Right atrium auricular region (tissue), 2 donors: Measurements from ENCODE around the gene TSPO. TPM values are rescaled to one million over a fixed set of nuclear protein-coding genes. Genes with fewer than 3 reads are reported as not detected.

Experiments used
- DNase-seq: peaks from one replicate; pipeline ENCODE4 v3.0.0-alpha.2; 2019; ENCODE audit warnings: low spot score
- H3K27ac ChIP-seq, 2 donors: fragments of 200-600 bp; sonication (generic); 1 replicate in 1 of 2; 2 replicates in 1 of 2; pipeline ENCODE4 v1.5.1; 2016 to 2019
- H3K27me3 ChIP-seq, 2 donors: fragments of 200-600 bp; sonication (generic); one replicate each; pipeline versions ENCODE4 v1.5.1 to v1.6.0; 2017 to 2019
- H3K36me3 ChIP-seq: fragments of 200-600 bp; sonication (generic); one replicate; pipeline ENCODE4 v1.5.1; 2016
- H3K4me1 ChIP-seq, 2 donors: fragments of 200-600 bp; sonication (generic); one replicate each; pipeline versions ENCODE4 v1.5.1 to v1.6.0; 2017 to 2019
- H3K4me3 ChIP-seq, 2 donors: fragments of 200-600 bp; sonication (generic); 1 replicate in 1 of 2; 2 replicates in 1 of 2; pipeline ENCODE4 v1.5.1; 2017 to 2019; ENCODE audit warnings: mild to moderate bottlenecking in 1 of 2, moderate library complexity in 1 of 2
- H3K9me3 ChIP-seq, 2 donors: fragments of 200-600 bp; sonication (generic); one replicate each; pipeline ENCODE4 v1.5.1; 2019
- total RNA-seq, 2 donors: library from RNA; depleted of rRNA; stranded (reverse); fragments of >200 nt; gene quantifications; one replicate each; pipeline ENCODE4 v1.1.0, GENCODE V29; 2016
- TF ChIP-seq, protein P1 (sequence below), 2 donors: fragments of 200-600 bp; sonication (generic); IDR thresholded peaks; one replicate each; pipeline ENCODE4 v1.5.1; 2019; ENCODE audit warnings: antibody characterized with exemption in 2 of 2

Gene TSPO
- total RNA-seq, 2 donors from 2014 or later, result 182 to 241 TPM

DNA sequence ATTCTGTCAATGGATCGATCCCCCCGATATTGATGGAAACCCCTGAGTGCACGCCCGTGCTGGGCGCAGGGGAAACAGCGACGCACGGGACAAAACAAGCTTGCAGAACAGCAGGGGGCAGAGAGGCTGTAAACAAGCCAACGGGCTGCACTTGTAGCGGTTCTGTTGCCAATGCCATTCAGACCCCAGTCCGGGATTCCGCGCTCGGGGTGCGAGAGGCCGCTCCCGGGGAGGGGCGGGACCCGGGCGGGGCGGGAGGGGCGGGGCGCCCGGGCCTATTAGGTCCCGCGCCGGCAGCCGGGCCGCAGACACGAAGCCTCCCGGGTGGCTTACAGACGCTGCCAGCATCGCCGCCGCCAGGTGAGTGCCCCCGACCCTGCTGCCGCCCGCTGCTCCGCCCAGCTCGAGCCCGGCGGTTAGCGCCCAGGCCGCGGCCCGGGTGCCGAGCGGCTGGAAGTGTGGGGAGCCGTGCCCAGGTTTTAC lies 40.9 kb upstream of the TSPO start, which contains the start of gene BIK:
TSS of gene BIK (plus strand) at position 307 of the 483 bp plus-strand sequence. CDS start 13,273 bp downstream, outside the sequence.
- no peak for DNase-seq
- Histone ChIP-seq H3K27me3 (no peaks in the 10 kb centered on the region), H3K4me1 (peaks cover 0 to 20% of the 10 kb centered on the region in 2 donors), H3K36me3 (no peaks in the 10 kb centered on the region), H3K9me3 (no peaks in the 10 kb centered on the region), H3K4me3 (peak within 1 kb of the TSS; percentile 36 to 55), H3K27ac (no peak within 1 kb of the TSS)
- TF ChIP-seq, protein P1, sequence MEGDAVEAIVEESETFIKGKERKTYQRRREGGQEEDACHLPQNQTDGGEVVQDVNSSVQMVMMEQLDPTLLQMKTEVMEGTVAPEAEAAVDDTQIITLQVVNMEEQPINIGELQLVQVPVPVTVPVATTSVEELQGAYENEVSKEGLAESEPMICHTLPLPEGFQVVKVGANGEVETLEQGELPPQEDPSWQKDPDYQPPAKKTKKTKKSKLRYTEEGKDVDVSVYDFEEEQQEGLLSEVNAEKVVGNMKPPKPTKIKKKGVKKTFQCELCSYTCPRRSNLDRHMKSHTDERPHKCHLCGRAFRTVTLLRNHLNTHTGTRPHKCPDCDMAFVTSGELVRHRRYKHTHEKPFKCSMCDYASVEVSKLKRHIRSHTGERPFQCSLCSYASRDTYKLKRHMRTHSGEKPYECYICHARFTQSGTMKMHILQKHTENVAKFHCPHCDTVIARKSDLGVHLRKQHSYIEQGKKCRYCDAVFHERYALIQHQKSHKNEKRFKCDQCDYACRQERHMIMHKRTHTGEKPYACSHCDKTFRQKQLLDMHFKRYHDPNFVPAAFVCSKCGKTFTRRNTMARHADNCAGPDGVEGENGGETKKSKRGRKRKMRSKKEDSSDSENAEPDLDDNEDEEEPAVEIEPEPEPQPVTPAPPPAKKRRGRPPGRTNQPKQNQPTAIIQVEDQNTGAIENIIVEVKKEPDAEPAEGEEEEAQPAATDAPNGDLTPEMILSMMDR (IDR thresholded peaks at IDR 0.05), result peak in 1 of 2 donors; percentile 38

DNA sequence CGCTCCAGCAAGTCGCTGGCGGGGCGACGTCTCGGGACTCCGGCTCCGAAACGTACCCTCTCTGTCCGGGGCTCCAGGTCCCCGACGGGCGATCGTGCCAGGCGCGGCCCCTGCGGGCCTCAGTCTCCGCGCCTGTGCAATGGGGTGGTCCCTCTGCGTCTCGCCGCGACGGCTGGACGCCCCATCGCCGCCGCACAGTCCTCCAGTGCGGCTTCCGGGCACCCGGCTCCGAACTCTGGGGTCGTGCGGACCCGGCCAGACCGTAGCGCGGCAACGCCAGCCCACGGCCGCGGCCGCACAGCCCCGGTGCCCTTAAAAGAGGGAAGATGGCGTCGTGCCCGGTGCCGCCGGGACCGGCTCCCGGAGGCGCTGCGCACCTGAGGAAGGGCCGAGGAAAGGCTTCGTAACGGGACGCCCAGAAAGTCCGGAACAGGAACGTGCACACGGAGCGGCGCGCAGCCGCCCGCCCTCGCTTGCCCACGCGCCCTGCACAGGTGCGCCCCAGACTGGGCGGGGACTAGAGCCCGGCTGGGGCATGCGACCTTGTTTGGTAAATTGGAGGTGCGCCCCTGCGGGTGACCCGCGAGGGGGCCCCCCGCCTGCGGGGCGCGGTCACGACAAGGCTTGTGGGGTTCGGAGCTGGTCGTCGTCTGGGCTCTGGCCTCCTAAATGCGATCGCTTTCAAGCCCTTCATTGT lies 40.3 kb upstream of the TSPO start:
- no peaks in the 10 kb centered on the region for H3K36me3 ChIP-seq
- no peaks in the 10 kb centered on the region for H3K27me3 ChIP-seq
- H3K27ac ChIP-seq, result no peak overlapping the region
- H3K9me3 ChIP-seq, result no peaks in the 10 kb centered on the region
- H3K4me3 ChIP-seq, result peak overlapping the region; percentile 36 to 55
- H3K4me1 ChIP-seq, result peaks cover 0 to 20% of the 10 kb centered on the region in 2 donors
- TF ChIP-seq, protein P1 (IDR thresholded peaks at IDR 0.05), result no peak
- no peak for DNase-seq

DNA sequence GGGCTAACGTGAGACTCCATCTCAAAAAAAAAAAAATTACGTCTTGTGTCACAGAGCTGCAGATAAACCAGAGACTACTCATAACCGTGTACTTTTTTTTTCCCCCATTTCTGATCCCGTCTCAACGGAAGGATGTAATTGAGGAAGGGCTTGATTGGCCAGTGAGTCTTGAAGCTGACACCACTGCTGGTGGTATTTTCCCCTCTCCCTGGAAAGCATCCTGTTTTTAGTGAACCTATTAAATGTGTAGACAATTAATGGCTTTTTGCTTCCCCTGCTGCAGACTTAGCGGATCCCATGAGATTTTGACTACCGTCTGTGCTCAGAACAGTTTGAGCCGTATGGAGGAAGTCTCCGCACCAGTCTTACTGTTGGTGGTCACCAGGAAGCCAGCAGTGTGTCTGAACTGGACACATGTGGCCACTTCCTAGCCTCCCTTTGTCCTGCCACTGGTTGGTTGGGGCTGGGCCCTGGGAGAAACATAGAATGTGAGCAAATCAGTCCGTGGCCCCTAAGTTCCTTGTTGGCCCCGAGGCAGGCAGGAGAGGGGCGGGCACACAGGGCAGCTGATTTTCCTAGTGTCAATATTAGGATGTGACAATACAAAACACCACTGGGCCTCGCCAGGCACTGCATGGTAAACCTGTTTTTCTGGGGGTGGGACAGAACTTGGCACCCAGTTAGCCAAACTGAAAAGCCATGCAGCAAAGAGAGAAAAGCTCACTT lies 37.7 kb upstream of the TSPO start:
- peaks cover 0 to 20% of the 10 kb centered on the region in 2 donors for H3K4me1 ChIP-seq
- H3K27ac ChIP-seq, result no peak overlapping the region
- no peaks in the 10 kb centered on the region for H3K9me3 ChIP-seq
- TF ChIP-seq, protein P1 (IDR thresholded peaks at IDR 0.05), result no peak
- H3K27me3 ChIP-seq, result no peaks in the 10 kb centered on the region
- H3K36me3 ChIP-seq, result no peaks in the 10 kb centered on the region
- no peak for DNase-seq
- H3K4me3 ChIP-seq, result no peak overlapping the region

DNA sequence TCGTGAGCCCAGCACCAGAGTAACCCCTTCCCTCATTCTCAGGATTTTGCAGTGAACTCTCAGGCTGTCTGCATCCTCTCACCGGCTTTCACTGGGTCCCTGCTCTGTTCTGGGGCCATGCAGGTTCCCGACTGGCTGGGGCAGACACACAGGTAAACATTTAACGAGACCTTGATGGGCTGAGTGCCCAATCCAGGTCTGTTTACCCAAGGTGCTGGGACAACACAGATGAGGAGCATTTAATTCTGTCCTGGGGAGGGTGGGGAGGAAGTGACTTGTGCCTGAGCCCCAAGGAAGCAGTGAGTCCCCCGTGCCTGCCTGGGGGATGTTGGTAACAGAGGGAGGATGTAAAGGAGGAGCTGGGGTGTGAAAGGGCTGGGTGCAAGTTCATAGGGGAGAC lies 36.4 kb upstream of the TSPO start:
- H3K27ac ChIP-seq, result no peak overlapping the region
- no peak for DNase-seq
- H3K4me1 ChIP-seq, result peaks cover 0 to 17% of the 10 kb centered on the region in 2 donors
- no peaks in the 10 kb centered on the region for H3K36me3 ChIP-seq
- no peaks in the 10 kb centered on the region for H3K27me3 ChIP-seq
- TF ChIP-seq, protein P1 (IDR thresholded peaks at IDR 0.05), result no peak
- H3K4me3 ChIP-seq, result no peak overlapping the region
- no peaks in the 10 kb centered on the region for H3K9me3 ChIP-seq

DNA sequence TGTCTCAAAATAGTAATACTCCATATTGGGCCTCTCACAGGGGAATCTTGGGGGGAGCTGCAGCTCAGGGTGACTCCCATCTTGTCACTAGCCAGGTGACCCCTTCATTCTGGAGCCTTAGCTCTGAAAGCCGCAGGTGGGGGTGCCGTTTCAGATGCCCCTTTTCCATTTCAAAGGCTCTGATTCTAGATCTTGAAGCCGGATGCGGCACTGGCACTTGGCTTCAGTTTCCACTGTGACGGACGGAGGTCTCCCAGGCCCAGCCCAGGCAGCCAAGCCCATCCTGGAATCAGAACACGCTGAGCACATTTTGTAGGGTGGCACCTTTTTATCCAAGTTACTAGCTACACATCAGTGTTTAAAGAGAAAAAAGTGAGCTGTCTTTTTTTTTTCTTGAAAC lies 34.4 kb upstream of the TSPO start:
- Histone ChIP-seq H3K9me3 (no peaks in the 10 kb centered on the region), H3K4me1 (no peaks in the 10 kb centered on the region), H3K36me3 (no peaks in the 10 kb centered on the region), H3K27ac (no peak overlapping the region), H3K4me3 (no peak overlapping the region), H3K27me3 (no peaks in the 10 kb centered on the region)
- DNase-seq, result no peak
- TF ChIP-seq, protein P1 (IDR thresholded peaks at IDR 0.05), result no peak
